GM23248 (cell line): Measurements from ENCODE around the gene CNN2. TPM values are rescaled to one million over a fixed set of nuclear protein-coding genes. Genes with fewer than 3 reads are reported as not detected.

Source experiments
- DNase-seq: peaks from one replicate; pipeline ENCODE4 v3.0.0-alpha.2; 2015
- H2AFZ ChIP-seq: fragments of 200-600 bp; sonication (generic); 2 replicates; pipeline ENCODE4 v1.6.1; 2016; ENCODE audit warnings: antibody characterized with exemption
- H3F3A ChIP-seq: fragments of 200-600 bp; sonication (generic); 2 replicates; pipeline ENCODE4 v1.6.1; 2016; ENCODE audit warnings: mild to moderate bottlenecking, antibody characterized with exemption, mixed run types; ENCODE audit not compliant: insufficient read depth
- H3K27ac ChIP-seq: fragments of 200-600 bp; sonication (generic); 2 replicates; pipeline ENCODE4 v1.5.1; 2016; ENCODE audit warnings: mild to moderate bottlenecking
- H3K27me3 ChIP-seq: fragments of 200-600 bp; sonication (generic); replicated peaks from 2 replicates; pipeline ENCODE4 v1.6.1; 2016; ENCODE audit warnings: mild to moderate bottlenecking; ENCODE audit not compliant: insufficient read depth
- H3K36me3 ChIP-seq: fragments of 200-600 bp; sonication (generic); 2 replicates; pipeline ENCODE4 v1.6.1; 2016; ENCODE audit warnings: low read depth, mild to moderate bottlenecking
- H3K4me1 ChIP-seq: fragments of 200-600 bp; sonication (generic); 2 replicates; pipeline ENCODE4 v1.6.1; 2016; ENCODE audit warnings: mild to moderate bottlenecking; ENCODE audit not compliant: insufficient read depth
- H3K4me2 ChIP-seq: fragments of 200-600 bp; sonication (generic); one replicate; pipeline ENCODE4 v1.6.1; 2016; ENCODE audit warnings: mild to moderate bottlenecking; ENCODE audit not compliant: unreplicated experiment
- H3K4me3 ChIP-seq: fragments of 200-600 bp; sonication (generic); 2 replicates; pipeline ENCODE4 v1.5.1; 2016; ENCODE audit warnings: mild to moderate bottlenecking
- H3K79me2 ChIP-seq: fragments of 200-600 bp; sonication (generic); 2 replicates; pipeline ENCODE4 v1.6.1; 2016; ENCODE audit warnings: mild to moderate bottlenecking; ENCODE audit not compliant: insufficient read depth
- H3K9ac ChIP-seq: fragments of 200-600 bp; sonication (generic); 2 replicates; pipeline ENCODE4 v1.6.1; 2016; ENCODE audit warnings: mild to moderate bottlenecking
- H3K9me2 ChIP-seq: fragments of 200-600 bp; sonication (generic); 2 replicates; pipeline ENCODE4 v1.6.1; 2016; ENCODE audit warnings: mixed run types, mild to moderate bottlenecking, moderate library complexity; ENCODE audit not compliant: insufficient read depth
- H3K9me3 ChIP-seq: fragments of 200-600 bp; sonication (generic); one replicate; pipeline ENCODE4 v1.6.1; 2017; ENCODE audit warnings: low read depth
- H4K20me1 ChIP-seq: fragments of 200-600 bp; sonication (generic); 2 replicates; pipeline ENCODE4 v1.6.0; 2016; ENCODE audit not compliant: insufficient read depth
- EZH2 ChIP-seq: fragments of 200-600 bp; sonication (generic); IDR thresholded peaks from 2 replicates; pipeline ENCODE4 v1.6.1; 2018; ENCODE audit warnings: antibody characterized with exemption, mild to moderate bottlenecking; ENCODE audit not compliant: insufficient read depth, poor library complexity, severe bottlenecking
- EZH2phosphoT487 ChIP-seq: fragments of 200-600 bp; sonication (generic); IDR thresholded peaks from 2 replicates; pipeline ENCODE4 v1.6.1; 2018; ENCODE audit warnings: antibody characterized with exemption, moderate library complexity, mild to moderate bottlenecking, low read depth; ENCODE audit not compliant: insufficient read depth
- WGBS, 2 experiments: methylation state at CpG; one replicate each; pipeline ENCODE4 v1.1.6; 2015 to 2017; ENCODE audit warnings: low lambda C conversion rate in 2 of 2, low coverage in 1 of 2; ENCODE audit errors: missing lambda C conversion rate in 2 of 2; 5-methylcytosine and 5-hydroxymethylcytosine counted together
- in situ Hi-C: fragments of 300-500 bp; cut with MboI; formaldehyde crosslinking; loops from 2 replicates; pipeline ENCODE4 v1.15.0; 2020
- polyA plus RNA-seq: library from polyadenylated mRNA; unstranded; fragments of >200 nt; fragmentation: Nextera tagmentation; extraction: Ambion mirVana; gene quantifications from 2 replicates; pipeline ENCODE4 v1.2.1, GENCODE V29; 2016
- total RNA-seq: library from RNA; depleted of rRNA; stranded (reverse); fragments of >200 nt; shearing (Covaris generic); gene quantifications from 2 replicates; pipeline ENCODE4 v1.2.3, GENCODE V29; 2014

The CNN2 gene
- total and polyA plus RNA-seq, 2 experiments from 2014 or later = 244 to 400 TPM

DNA sequence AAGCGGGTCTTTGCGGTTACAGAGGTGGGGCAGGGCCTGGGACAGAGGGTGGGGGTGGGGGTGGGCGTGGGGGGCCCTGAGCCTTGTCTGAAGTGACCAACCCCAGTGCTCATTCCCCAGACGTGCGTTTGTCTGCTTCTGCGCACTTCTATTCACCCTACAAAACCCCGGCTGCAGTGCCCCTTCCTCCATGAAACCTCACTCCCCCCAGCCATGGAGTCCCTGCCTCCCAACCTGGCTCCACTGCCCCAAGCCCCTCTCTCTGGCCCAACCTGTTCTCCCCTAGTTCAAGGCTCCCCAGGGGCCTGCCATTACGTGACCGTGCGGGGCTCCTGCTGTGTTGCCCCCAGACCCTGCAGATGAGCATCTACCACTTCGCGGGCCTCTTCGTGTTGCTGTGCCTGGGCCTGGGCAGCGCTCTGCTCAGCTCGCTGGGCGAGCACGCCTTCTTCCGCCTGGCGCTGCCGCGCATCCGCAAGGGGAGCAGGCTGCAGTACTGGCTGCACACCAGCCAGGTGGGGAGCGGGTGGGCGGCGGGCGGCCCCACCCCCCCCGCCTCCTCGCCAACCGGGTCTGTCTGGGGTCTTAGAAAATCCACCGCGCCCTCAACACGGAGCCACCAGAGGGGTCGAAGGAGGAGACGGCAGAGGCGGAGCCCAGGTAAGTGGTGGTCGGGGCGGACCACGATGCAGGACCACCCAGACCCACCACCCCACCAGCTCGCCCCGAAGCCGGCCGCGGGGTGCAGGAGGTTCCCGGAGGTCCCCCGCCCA lies 18.0 kb upstream of the CNN2 start:
- no peaks in the 10 kb centered on the region for H4K20me1 ChIP-seq
- H2AFZ ChIP-seq = no peak overlapping the region
- no peaks in the 10 kb centered on the region for H3K9me3 ChIP-seq
- in situ Hi-C loops = no loop called here
- H3K9me2 ChIP-seq = no peaks in the 10 kb centered on the region
- no peaks in the 10 kb centered on the region for H3K27me3 ChIP-seq
- no peak overlapping the region for H3K4me2 ChIP-seq
- H3K36me3 ChIP-seq = no peaks in the 10 kb centered on the region
- H3K4me1 ChIP-seq = no peaks in the 10 kb centered on the region
- DNase-seq = no peak
- 91 to 98% methylated on average over 23 to 45 of the region's 45 CpGs for WGBS, 2 experiments
- no peak overlapping the region for H3K9ac ChIP-seq
- no peak overlapping the region for H3K4me3 ChIP-seq
- TF ChIP-seq EZH2phosphoT487 (no peak), EZH2 (no peak)
- H3K79me2 ChIP-seq = peaks cover 18% of the 10 kb centered on the region
- no peaks in the 10 kb centered on the region for H3F3A ChIP-seq
- H3K27ac ChIP-seq = no peak overlapping the region

GRCh38 chr19:1009041-1009980 lies 17.1 kb upstream of the CNN2 start:
- no peaks in the 10 kb centered on the region for H3K4me1 ChIP-seq
- peaks cover 26% of the 10 kb centered on the region for H3K79me2 ChIP-seq
- no peaks in the 10 kb centered on the region for H3K27me3 ChIP-seq
- H3K4me3 ChIP-seq = no peak overlapping the region
- no peaks in the 10 kb centered on the region for H3K36me3 ChIP-seq
- no peak overlapping the region for H3K9ac ChIP-seq
- H3K9me3 ChIP-seq = no peaks in the 10 kb centered on the region
- no peak overlapping the region for H3K4me2 ChIP-seq
- no peak overlapping the region for H3K27ac ChIP-seq
- no peaks in the 10 kb centered on the region for H3F3A ChIP-seq
- peak; percentile 30 for DNase-seq
- TF ChIP-seq EZH2 (no peak), EZH2phosphoT487 (no peak)
- in situ Hi-C loops = no loop called here
- no peaks in the 10 kb centered on the region for H3K9me2 ChIP-seq
- WGBS, 2 experiments = 91 to 94% methylated on average over 58 to 85 of the region's 92 CpGs
- no peaks in the 10 kb centered on the region for H4K20me1 ChIP-seq
- no peak overlapping the region for H2AFZ ChIP-seq

GRCh38 chr19:1009981-1010538 lies 16.3 kb upstream of the CNN2 start:
- no peaks in the 10 kb centered on the region for H4K20me1 ChIP-seq
- TF ChIP-seq EZH2phosphoT487 (no peak), EZH2 (no peak)
- no peak overlapping the region for H3K4me3 ChIP-seq
- H3K4me1 ChIP-seq = no peaks in the 10 kb centered on the region
- WGBS, 2 experiments = 90 to 94% methylated on average over 25 of the region's 29 CpGs
- no peaks in the 10 kb centered on the region for H3K27me3 ChIP-seq
- no peak overlapping the region for H3K27ac ChIP-seq
- no peaks in the 10 kb centered on the region for H3K36me3 ChIP-seq
- no peaks in the 10 kb centered on the region for H3K9me3 ChIP-seq
- no peaks in the 10 kb centered on the region for H3K9me2 ChIP-seq
- no peaks in the 10 kb centered on the region for H3F3A ChIP-seq
- no peak overlapping the region for H3K4me2 ChIP-seq
- no peak for DNase-seq
- no peak overlapping the region for H2AFZ ChIP-seq
- H3K9ac ChIP-seq = no peak overlapping the region
- in situ Hi-C loops = no loop called here
- H3K79me2 ChIP-seq = peaks cover 34% of the 10 kb centered on the region

- Histone ChIP-seq H3K4me3 (no peak overlapping the region), H3K9me2 (no peaks in the 10 kb centered on the region), H3K9ac (no peak overlapping the region), H3F3A (no peaks in the 10 kb centered on the region), H3K27ac (no peak overlapping the region), H2AFZ (no peak overlapping the region), H3K36me3 (no peaks in the 10 kb centered on the region), H4K20me1 (no peaks in the 10 kb centered on the region), H3K4me1 (no peaks in the 10 kb centered on the region), H3K79me2 (peaks cover 41% of the 10 kb centered on the region), H3K27me3 (no peaks in the 10 kb centered on the region), H3K4me2 (no peak overlapping the region), H3K9me3 (no peaks in the 10 kb centered on the region)
- WGBS, 2 experiments = 92 to 96% methylated on average over 23 to 55 of the region's 56 CpGs
- in situ Hi-C loops = no loop called here
- no peak for DNase-seq
- TF ChIP-seq EZH2phosphoT487 = no peak
- TF ChIP-seq EZH2 = no peak
These were observed 15.6 kb upstream of the CNN2 start for GRCh38 chr19:1010586-1011510.
